ENCODE measurements around the gene SLC17A2. TPM values are rescaled to one million over a fixed set of nuclear protein-coding genes. Genes with fewer than 3 reads are reported as not detected.

The SLC17A2 gene
- total and polyA plus RNA-seq, 9 donors: 0.09 to 0.11 TPM; not detected in 7

DNA sequence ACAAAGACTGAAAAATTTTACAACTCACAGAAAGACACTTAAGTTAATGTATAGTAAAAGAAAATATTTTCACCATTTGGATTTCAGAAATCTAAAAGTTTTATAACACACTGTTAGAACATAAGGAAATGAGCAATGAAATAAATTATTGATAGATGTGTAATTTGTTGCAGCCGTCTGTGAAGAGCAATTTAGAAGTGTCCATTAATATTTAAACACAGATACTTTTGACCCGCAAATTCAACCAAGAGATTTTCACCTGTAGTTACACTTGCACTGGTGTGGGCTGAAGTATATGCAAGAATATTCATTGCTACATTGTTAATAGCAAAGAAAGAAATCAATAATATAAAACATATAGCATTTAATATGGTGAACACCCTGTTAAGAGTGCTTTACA is 41.9 kb downstream of the SLC17A2 start:
- Histone ChIP-seq H3K27me3 (ENCODE audit: control insufficient read depth, insufficient read depth, low read length) (no peaks in the 10 kb centered on the region), H3K4me1 (ENCODE audit: control insufficient read depth, insufficient read depth, low read length) (no peaks in the 10 kb centered on the region), H3K4me3 (ENCODE audit: low read length) (no peak overlapping the region), H3K9me3 (replicated peaks; ENCODE audit: control insufficient read depth, low read depth, low read length) (no peaks in the 10 kb centered on the region), H3K27ac (ENCODE audit: low read length) (no peak overlapping the region), H3K36me3 (ENCODE audit: control insufficient read depth, insufficient read depth, low read length) (no peaks in the 10 kb centered on the region)
- WGBS (ENCODE audit: insufficient coverage): no CpG with 5 or more reads among the region's 2 CpGs
- DNase-seq: no peak

DNA sequence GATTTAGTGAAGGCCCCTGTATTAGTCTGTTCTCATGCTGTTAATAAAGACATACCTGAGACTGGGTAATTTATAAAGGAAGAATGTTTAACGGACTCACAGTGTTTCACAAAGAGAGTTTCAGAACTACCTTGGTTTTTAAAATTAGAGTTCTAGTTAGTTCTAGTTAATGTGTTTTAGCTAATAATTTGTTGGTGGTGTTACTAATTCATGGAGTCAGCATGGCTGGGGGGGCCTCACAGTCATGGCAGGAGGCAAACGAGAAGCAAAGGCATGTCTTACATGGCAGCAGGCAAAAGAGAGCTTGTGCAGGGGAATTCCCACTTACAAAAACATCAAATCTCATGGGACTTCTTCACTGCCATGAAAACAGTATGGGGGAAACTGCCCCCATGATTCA is 44.4 kb downstream of the SLC17A2 start:
- Histone ChIP-seq H3K27ac (ENCODE audit: low read length) (no peak overlapping the region), H3K4me1 (ENCODE audit: control insufficient read depth, insufficient read depth, low read length) (no peaks in the 10 kb centered on the region), H3K9me3 (replicated peaks; ENCODE audit: control insufficient read depth, low read depth, low read length) (no peaks in the 10 kb centered on the region), H3K4me3 (ENCODE audit: low read length) (no peak overlapping the region), H3K27me3 (ENCODE audit: control insufficient read depth, insufficient read depth, low read length) (peaks cover 6% of the 10 kb centered on the region), H3K36me3 (ENCODE audit: control insufficient read depth, insufficient read depth, low read length) (no peaks in the 10 kb centered on the region)
- WGBS (ENCODE audit: insufficient coverage): 100% methylated on average over 1 of the region's 2 CpGs
- DNase-seq: no peak

DNA sequence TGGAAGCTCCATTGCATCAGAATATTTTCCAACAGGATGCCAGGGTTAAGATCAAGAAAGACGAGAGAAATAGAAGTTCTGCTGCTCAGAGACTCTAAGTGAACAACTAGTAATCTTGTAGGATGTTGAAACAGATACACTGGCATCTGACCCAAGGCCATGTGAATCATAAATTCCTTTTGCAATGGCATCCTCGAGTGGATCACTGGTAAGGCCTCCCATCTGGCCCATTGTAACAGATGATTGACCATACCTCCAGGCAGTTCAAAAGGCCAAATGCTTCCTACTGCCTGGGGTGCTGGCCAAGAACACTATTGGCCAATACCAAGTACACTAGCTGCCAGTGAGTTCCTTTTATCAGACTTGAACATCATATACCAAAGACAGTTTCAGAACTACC is 46.5 kb downstream of the SLC17A2 start:
- H3K27me3 ChIP-seq (ENCODE audit: control insufficient read depth, insufficient read depth, low read length): peaks cover 6% of the 10 kb centered on the region
- no peaks in the 10 kb centered on the region for H3K9me3 ChIP-seq (replicated peaks; ENCODE audit: control insufficient read depth, low read depth, low read length)
- H3K27ac ChIP-seq (ENCODE audit: low read length): no peak overlapping the region
- no peak for DNase-seq
- 44% methylated on average over 2 of the region's 2 CpGs for WGBS (ENCODE audit: insufficient coverage)
- no peak overlapping the region for H3K4me3 ChIP-seq (ENCODE audit: low read length)
- H3K4me1 ChIP-seq (ENCODE audit: control insufficient read depth, insufficient read depth, low read length): no peaks in the 10 kb centered on the region
- no peaks in the 10 kb centered on the region for H3K36me3 ChIP-seq (ENCODE audit: control insufficient read depth, insufficient read depth, low read length)

DNA sequence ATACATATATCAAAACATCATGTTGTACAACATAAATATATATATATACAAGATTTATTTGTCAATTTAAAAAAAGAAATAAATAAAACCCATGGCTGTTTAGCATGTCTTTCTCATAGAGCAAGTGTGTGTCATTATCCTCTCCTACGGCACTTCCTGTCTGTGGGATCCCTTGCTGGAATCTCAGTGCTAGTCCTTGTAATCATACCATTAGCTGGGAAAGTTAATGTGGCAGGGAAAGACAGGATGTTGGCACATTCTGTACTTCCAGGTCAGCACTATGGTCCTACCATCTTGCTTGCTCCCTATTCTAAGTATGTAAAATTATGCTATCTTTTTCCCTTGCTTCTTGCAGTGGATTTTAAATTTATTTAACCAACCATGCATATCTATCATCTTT is 47.0 kb downstream of the SLC17A2 start:
- DNase-seq: no peak
- no peaks in the 10 kb centered on the region for H3K9me3 ChIP-seq (replicated peaks; ENCODE audit: control insufficient read depth, low read depth, low read length)
- H3K4me1 ChIP-seq (ENCODE audit: control insufficient read depth, insufficient read depth, low read length): no peaks in the 10 kb centered on the region
- peaks cover 6% of the 10 kb centered on the region for H3K27me3 ChIP-seq (ENCODE audit: control insufficient read depth, insufficient read depth, low read length)
- H3K4me3 ChIP-seq (ENCODE audit: low read length): no peak overlapping the region
- WGBS (ENCODE audit: insufficient coverage): no CpG with 5 or more reads among the region's 1 CpG
- H3K36me3 ChIP-seq (ENCODE audit: control insufficient read depth, insufficient read depth, low read length): no peaks in the 10 kb centered on the region
- no peak overlapping the region for H3K27ac ChIP-seq (ENCODE audit: low read length)

DNA sequence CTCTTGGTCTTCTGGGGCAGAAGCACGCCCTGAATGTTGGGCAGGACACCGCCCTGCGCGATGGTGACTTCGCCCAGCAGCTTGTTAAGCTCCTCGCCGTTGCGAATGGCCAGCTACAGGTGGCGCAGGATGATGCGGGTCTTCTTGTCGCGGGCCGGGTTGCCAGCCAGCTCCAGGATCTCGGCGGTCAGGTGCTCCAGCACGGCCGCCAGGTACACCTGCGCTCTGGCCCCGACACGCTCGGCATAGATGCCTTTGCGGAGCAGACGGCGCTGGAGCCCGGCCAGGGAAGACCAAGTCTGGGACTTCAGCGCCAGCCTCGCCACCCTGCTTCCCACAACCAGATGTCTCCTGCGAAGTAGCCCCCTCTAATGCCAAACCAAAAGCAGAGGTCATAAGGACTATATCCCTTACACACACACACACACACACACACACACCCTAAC is 48.4 kb downstream of the SLC17A2 start:
- Histone ChIP-seq H3K9me3 (replicated peaks; ENCODE audit: control insufficient read depth, low read depth, low read length) (no peaks in the 10 kb centered on the region), H3K4me3 (ENCODE audit: low read length) (no peak overlapping the region), H3K36me3 (ENCODE audit: control insufficient read depth, insufficient read depth, low read length) (no peaks in the 10 kb centered on the region), H3K27ac (ENCODE audit: low read length) (no peak overlapping the region), H3K4me1 (ENCODE audit: control insufficient read depth, insufficient read depth, low read length) (no peaks in the 10 kb centered on the region), H3K27me3 (ENCODE audit: control insufficient read depth, insufficient read depth, low read length) (peaks cover 6% of the 10 kb centered on the region)
- 13% methylated on average over 28 of the region's 28 CpGs for WGBS (ENCODE audit: insufficient coverage)
- peak; percentile 1 for DNase-seq

DNA sequence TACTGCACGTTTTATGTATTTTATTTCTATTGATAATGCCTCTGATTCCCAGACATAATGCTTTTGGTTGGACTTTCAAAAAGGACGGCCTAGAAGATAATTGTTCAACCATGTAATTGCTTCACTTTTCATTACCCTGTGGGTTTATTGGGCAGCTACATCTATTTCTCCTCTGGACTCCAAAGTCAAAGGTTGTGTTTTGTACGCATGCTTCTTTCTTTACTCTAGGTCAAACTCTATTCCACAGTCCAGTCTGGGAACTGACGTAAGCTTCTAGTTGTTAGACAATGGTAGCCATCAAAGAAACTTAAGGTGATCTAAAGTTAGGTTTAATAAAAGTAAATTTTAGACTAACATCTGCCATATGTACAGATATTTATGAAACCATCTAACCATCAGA is 49.9 kb downstream of the SLC17A2 start:
- no peak overlapping the region for H3K27ac ChIP-seq (ENCODE audit: low read length)
- no peaks in the 10 kb centered on the region for H3K36me3 ChIP-seq (ENCODE audit: control insufficient read depth, insufficient read depth, low read length)
- WGBS (ENCODE audit: insufficient coverage): no CpG with 5 or more reads among the region's 4 CpGs
- no peaks in the 10 kb centered on the region for H3K4me1 ChIP-seq (ENCODE audit: control insufficient read depth, insufficient read depth, low read length)
- no peak overlapping the region for H3K4me3 ChIP-seq (ENCODE audit: low read length)
- H3K9me3 ChIP-seq (replicated peaks; ENCODE audit: control insufficient read depth, low read depth, low read length): no peaks in the 10 kb centered on the region
- peaks cover 6% of the 10 kb centered on the region for H3K27me3 ChIP-seq (ENCODE audit: control insufficient read depth, insufficient read depth, low read length)
- DNase-seq: no peak

DNA sequence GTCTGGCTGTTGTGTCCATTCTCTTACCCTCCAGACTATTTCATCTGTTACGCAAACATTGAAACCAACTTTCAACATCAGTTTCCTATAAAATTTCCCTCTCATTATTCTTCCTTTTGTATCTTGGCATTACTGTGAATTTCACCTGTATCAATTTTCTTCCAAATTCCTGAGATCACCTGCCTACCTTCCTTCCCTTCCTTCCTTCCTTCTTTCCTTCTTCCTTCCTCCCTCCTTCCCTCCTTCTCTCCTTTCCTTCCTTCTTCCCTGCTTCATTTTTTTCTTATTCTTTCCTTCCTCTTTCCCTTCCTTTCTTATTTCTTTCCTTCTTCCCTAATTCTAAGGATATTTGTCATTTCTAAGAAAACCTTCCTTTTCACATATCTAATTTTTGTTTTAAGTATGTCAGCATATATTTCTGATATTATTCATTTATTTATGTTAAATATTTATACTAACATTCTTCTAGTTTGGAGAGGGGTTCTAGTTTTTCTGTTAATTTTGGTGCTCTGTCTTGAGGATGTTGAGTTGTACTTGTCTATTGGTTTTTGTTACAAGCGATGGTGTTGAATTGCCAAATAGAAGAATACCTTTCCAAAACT is 51.7 kb downstream of the SLC17A2 start:
- Histone ChIP-seq H3K9me3 (replicated peaks; ENCODE audit: control insufficient read depth, low read depth, low read length) (no peaks in the 10 kb centered on the region), H3K4me3 (ENCODE audit: low read length) (no peak overlapping the region), H3K36me3 (ENCODE audit: control insufficient read depth, insufficient read depth, low read length) (no peaks in the 10 kb centered on the region), H3K27me3 (ENCODE audit: control insufficient read depth, insufficient read depth, low read length) (peaks cover 6% of the 10 kb centered on the region), H3K4me1 (ENCODE audit: control insufficient read depth, insufficient read depth, low read length) (no peaks in the 10 kb centered on the region), H3K27ac (ENCODE audit: low read length) (no peak overlapping the region)
- 100% methylated on average over 1 of the region's 2 CpGs for WGBS (ENCODE audit: insufficient coverage)
- no peak for DNase-seq

DNA sequence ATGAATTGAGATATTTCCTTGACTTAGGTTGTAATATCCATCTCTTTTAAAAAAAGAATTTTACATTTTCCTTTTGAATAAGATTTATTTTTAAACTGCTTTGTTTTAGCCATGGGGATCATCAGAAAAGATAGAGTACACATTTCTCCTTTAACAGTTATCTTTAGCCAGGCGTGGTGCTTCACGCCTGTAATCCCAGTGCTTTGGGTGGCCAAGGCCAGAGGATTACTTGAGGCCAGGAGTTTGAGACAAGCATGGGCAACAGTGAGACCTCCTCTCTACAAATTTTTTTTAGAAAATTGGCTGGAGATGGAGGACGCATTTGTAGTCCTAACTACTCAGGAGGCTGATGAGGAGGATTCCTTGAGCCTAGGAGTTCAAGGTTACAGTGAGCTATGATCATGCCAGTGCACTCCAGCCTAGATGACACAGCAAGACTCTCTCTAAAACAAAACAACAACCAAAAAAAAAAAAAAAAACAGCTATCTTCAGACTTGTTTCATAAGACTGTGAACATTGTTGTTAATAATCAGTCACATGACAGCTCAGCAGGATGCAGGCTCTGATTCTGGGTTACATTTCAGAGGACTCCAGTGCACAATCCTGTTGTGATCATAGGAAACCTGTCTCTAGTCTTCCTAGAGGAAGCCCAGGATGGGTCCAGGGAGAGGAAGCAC is 54.4 kb downstream of the SLC17A2 start:
- WGBS (ENCODE audit: insufficient coverage): 100% methylated on average over 1 of the region's 3 CpGs
- Histone ChIP-seq H3K27ac (ENCODE audit: low read length) (no peak overlapping the region), H3K4me3 (ENCODE audit: low read length) (no peak overlapping the region), H3K9me3 (replicated peaks; ENCODE audit: control insufficient read depth, low read depth, low read length) (no peaks in the 10 kb centered on the region), H3K36me3 (ENCODE audit: control insufficient read depth, insufficient read depth, low read length) (no peaks in the 10 kb centered on the region), H3K4me1 (ENCODE audit: control insufficient read depth, insufficient read depth, low read length) (no peaks in the 10 kb centered on the region), H3K27me3 (ENCODE audit: control insufficient read depth, insufficient read depth, low read length) (no peaks in the 10 kb centered on the region)
- DNase-seq: no peak

DNA sequence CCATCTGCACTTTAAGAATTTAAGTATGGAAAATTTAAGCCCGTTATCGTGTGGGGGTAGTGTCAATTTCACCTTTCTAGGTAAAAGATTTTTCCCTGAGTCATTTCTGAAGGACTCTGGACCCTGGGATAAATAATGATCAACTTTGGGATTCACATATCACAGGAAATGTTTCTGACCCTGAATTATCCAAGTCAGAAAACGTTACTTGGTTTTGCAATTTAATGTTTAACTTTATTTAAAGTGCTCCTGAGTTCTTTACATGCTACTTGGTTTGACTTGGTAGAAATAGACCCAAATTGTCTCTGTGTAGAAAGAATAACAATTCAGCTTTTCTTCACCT is 55.0 kb downstream of the SLC17A2 start:
- DNase-seq: no peak
- no peaks in the 10 kb centered on the region for H3K36me3 ChIP-seq (ENCODE audit: control insufficient read depth, insufficient read depth, low read length)
- H3K4me3 ChIP-seq (ENCODE audit: low read length): no peak overlapping the region
- H3K9me3 ChIP-seq (replicated peaks; ENCODE audit: control insufficient read depth, low read depth, low read length): no peaks in the 10 kb centered on the region
- WGBS (ENCODE audit: insufficient coverage): no CpG with 5 or more reads among the region's 3 CpGs
- no peaks in the 10 kb centered on the region for H3K4me1 ChIP-seq (ENCODE audit: control insufficient read depth, insufficient read depth, low read length)
- no peaks in the 10 kb centered on the region for H3K27me3 ChIP-seq (ENCODE audit: control insufficient read depth, insufficient read depth, low read length)
- no peak overlapping the region for H3K27ac ChIP-seq (ENCODE audit: low read length)

DNA sequence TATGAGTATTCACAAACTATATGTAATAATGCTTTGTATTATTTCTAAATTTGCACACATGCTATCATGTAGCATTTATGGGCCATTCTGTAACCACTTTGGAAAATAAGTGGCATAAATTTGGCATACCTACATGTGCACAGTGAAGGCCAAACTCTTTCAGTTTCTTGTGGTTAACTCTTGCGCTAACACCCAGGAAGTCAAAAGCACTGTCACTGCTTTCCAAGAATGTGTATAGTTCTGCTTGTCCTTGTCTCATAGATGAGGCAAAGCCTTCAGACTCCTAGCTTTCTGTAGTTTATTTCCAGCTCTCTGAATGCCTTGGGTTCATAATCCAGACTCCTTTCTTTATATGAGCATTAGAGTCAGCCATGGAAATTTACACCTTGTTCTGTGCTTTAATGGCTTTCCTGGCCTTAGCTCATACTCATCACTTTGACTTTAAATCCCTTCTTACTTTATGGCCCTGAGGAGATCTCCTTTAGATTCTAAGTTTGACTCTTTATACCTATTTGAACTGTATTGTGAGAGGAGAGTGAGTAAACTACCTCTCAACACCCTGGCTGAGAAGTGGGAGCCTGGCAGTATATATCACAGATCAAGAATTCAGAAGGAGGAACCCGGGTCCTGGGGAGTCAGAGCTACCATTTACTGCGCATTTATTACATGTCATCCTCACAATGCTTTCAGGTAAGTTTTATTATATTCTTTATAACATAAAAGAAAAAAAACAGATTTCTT is 55.5 kb downstream of the SLC17A2 start:
- 100% methylated on average over 1 of the region's 3 CpGs for WGBS (ENCODE audit: insufficient coverage)
- H3K27me3 ChIP-seq (ENCODE audit: control insufficient read depth, insufficient read depth, low read length): no peaks in the 10 kb centered on the region
- no peak overlapping the region for H3K4me3 ChIP-seq (ENCODE audit: low read length)
- no peaks in the 10 kb centered on the region for H3K4me1 ChIP-seq (ENCODE audit: control insufficient read depth, insufficient read depth, low read length)
- H3K9me3 ChIP-seq (replicated peaks; ENCODE audit: control insufficient read depth, low read depth, low read length): no peaks in the 10 kb centered on the region
- DNase-seq: no peak
- H3K36me3 ChIP-seq (ENCODE audit: control insufficient read depth, insufficient read depth, low read length): no peaks in the 10 kb centered on the region
- H3K27ac ChIP-seq (ENCODE audit: low read length): no peak overlapping the region
